NK-92 (cell line): ENCODE data around the gene CACNA2D1.

Source experiments
- DNase-seq: peaks from one replicate; lab custom pipeline; 2025; ENCODE audit not compliant: unreplicated experiment; lab: John Stamatoyannopoulos, UW

Gene CACNA2D1

GRCh38 chr7:82126576-82126975 is 317.0 kb downstream of the CACNA2D1 start:
- DNase-seq, result no peak

DNA sequence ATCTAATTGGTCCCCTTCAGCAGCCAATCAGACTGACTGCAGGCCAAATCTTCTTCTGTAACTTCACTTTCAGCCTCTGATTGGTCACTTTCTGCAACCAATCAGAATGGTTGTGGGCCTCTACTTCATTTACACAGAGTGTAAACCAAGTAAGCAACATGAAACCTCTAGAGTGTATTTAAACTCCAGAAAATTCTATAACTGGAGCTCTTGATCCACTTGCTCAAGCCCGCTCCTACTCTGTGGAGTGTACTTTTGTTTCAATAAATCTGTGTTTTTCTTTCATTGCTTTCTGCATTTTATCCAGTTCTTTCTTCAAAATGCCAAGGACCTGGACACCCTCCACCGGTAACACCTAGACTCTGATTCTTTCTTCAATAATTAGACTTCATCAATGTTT is 319.1 kb downstream of the CACNA2D1 start:
- DNase-seq, result no peak

- DNase-seq, result no peak
Measured at GRCh38 chr7:82122275-82122674, 321.3 kb downstream of the CACNA2D1 start.

DNA sequence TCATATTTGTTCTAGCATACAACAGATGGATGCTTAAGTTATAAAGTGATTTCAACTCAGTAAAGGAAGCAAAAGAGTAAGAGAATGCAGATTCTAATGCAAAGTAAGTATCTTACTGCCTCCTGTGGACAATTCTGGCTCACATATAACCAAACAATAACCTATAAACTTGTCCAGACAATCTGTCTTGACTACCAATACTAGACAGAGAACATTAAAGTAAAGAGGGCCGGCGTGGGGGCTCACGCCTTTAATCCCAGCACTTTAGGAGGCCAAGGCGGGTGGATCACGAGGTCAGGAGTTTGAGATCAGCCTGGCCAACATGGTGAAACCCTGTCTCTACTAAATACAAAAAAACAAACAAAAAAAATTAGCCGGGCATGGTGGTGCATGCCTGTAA is 329.3 kb downstream of the CACNA2D1 start:
- no peak for DNase-seq

DNA sequence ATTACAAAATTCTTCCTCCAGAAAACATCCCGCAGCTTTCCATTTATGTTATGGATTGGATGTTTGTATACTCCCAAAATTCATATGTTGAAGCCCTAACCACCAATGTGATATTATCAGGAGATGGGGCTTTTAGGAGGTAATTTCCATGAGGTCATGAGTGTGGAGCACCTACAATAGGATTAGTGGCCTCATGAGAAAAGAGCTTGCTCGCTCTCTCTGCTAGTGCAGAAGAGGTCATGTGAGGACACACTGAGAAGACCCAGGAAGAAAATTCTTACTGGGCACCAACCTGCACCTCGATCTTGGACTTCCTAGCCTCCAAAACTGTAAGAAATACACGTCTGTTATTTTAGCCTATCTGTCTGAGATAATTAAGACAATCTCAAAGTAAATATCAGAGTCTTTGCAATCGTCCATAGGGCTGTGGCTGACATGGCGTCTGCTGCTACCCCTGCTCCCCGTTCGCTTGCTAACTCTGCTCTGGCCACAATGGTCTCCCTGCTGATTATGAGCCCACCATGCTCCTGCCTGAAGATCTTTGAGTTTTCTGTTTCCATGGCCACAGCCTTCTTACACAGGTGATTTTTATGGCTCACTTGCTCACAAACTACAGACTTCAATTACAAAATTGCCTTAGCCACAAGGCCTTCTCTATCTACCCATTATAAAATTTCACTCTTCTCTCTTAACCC is 333.3 kb downstream of the CACNA2D1 start:
- no peak for DNase-seq

DNA sequence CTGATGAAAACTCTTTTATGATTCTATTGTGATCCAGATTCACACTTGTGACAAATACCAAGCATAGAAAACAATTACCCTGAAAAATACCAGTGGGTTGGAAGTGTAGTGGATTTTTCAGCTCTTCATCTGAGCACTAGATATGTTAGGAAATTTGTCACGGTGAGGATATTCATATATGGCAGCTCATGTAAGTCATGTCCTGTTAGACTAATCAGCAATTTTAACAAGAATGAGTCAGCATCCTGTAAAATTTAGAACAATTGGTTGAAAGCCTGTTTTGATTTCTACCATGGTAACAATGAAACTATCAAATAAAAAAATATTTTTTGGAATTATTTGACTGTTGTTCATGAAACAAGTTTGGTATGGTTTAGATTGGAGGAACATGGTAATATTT is 334.3 kb downstream of the CACNA2D1 start:
- DNase-seq, result no peak

DNA sequence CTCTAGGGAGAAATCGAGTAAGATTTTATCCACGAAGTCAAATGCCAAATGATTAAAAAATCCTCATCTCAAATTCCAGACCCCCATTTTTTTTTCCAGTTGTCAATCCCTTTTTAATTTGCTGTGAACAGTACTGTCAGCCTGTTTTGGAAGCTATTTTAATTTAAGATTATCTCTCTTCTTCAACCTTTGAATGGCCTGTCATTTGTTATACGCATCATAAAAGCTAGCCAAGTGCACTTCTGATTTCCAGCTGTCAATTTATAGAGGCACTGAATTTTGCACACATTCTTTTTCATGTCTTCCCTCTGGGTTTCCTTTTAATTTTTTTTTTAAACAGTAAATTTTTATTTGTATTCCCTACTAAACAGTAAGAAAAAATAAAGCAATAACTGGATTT is 337.4 kb downstream of the CACNA2D1 start:
- no peak for DNase-seq

DNA sequence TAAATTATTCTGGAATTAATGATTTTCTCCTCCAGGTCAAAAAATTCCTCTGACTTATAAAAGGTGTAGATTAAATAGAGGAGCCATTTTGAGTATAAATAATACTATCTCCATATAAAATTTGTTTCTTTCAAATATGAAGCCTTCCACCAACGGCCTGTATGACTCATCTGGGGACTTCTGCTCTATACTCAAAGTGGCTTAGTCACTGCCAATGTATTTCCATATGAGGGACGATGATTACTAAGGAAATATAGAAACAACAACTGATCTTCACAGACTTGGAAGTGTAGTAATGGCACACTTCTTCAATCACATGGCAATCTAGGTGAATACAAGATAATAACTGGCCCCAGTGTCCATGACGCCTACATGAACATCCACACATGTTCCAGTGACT is 338.1 kb downstream of the CACNA2D1 start:
- DNase-seq, result no peak

DNA sequence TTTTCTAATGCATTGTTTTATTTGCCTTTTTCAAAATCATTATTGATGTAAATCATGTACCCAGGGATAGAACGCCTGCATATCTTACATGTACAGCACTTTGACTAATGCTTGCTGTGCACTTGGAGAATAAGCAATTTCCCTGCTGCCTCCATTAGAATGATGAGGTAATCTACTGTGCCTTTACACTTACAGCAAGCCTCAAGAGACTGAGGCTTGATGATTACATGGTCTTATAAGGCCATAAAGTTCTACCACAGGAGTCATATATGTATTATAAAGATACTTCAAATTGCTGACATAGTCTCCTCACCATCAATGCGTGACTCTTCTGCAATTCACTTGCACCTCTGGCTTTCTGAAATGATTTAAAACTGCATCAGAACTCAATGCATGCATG is 345.2 kb downstream of the CACNA2D1 start:
- no peak for DNase-seq

- no peak for DNase-seq
Measured at GRCh38 chr7:82091126-82091684, 352.4 kb downstream of the CACNA2D1 start.

DNA sequence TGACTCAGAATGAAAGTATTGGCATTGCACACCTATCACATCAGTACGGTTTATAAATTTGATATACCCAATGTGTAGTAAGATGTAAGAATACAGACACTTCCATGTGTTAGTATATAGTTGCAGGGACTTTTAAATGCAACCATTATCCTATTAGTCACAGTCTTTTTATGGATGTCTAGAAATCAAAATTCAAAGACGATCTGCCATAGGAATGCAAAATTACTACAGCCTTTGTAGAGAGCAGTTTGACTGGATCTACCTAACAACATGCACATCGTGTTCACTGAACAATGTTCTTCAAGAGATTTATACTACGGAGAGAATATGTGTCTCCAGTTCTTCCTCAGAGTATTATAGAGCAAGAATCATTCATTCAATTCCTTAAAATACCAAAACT is 356.5 kb downstream of the CACNA2D1 start:
- no peak for DNase-seq

DNA sequence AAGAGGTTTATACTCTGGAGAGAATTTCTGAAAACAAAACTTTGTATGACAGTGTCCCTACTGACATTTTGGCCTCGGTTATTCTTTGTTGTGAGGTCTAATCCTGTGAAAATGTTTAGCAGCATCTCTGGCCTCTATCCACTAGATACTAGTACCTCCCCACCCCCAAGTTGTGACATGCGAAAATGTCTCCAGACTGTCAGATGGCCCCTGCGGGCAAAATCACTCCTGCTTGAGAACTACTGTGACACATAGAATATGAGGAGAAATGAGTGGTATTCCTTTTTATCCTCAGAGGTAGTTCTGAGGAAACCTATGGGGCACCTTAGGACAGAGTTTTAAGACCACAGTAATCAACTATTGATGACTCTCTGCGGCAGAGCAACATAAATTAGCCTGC is 358.5 kb downstream of the CACNA2D1 start:
- DNase-seq, result no peak

DNA sequence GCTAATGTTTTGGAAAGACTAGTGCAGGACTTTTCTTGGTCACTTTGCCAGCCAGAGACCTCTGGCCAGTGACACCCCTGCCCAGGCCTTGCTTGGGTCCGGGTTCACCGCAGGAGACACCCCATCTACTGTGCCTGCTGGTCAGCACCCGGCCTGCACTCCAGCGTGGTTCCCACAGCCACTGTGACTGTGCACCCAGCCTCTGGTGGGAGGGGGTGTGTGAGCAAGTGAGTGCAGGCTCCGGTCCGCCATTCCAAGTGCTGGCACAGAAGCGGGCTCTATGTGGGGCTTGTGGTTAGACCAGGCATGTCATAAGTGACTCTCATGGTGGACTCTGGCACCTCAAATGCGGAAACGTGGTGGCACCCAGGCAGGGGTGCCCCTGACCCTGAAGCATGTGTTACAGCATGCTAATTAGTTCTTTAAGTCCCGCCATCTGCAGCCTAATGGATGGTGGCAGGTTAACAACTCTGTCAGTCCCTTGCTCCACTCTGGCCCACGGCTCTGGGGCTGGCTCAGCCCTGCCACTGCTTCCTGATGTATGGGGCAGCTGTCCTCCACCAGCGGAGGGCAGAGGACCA is 361.8 kb downstream of the CACNA2D1 start:
- no peak for DNase-seq

DNA sequence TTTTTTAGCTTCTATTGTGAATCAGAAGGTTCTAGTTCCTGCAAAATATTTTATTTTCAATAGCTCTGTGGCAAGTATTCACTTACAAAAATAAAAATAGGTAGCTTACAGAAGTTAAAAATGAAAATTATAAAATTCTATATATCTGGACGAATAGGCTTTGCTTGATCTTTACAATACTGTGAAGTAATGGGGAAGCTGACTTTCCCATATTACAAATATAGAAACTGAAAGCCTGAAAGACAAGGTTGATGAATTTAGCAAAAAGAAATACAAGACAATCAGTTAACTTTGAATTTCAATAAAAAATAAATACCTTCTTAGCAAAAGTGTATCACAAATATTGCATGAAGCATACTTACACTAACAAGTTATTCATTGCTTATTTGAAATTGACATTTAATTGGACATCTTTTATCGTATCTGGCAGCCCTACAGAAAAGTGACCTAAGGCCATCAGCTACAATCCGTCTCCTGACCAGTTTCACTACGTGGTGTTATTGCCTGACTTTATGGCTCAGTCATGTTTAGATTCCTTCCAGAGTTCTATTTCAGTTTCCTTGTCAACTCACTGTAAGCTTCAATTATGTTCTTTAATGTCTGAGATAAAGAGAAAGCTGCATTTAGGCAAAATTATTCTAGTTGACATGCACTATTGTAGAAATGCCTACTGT is 363.2 kb downstream of the CACNA2D1 start:
- DNase-seq, result no peak

DNA sequence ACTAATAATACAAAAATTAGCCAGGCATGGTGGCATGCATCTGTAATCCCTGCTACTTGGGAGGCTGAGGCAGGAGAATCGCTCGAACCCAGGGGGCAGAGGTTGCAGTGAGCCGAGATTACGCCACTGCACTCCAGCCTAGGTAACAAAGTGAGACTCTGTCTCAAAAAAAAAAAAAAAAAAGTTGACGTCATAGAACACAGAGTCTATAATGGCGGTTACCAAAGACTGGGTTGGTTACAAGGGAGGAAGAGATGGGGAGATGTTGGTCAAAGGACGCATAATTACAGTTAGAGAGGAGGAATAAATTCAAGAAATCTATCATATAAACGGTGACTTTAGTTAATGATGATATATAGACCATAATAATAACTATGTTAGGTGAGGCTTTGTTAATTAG is 364.1 kb downstream of the CACNA2D1 start:
- DNase-seq, result no peak

DNA sequence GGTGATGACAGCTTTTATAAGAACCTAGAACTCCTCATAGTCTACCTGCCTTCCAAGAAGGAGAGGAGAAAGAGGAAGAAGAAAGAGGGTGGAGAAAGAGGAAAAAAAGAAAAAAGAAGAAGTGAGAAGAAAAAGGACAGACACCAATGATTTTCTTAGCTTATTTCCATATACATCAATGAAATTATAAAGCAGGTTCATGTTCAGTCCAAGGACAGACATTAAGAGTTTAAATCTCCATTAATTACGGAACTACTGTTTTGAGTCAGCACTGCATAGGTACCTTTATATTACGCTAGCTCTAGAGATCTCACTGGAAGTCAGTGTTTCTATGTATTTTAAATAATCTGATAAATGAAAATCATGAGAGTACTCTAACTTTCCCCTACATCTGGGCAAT is 364.8 kb downstream of the CACNA2D1 start:
- DNase-seq, result no peak

DNA sequence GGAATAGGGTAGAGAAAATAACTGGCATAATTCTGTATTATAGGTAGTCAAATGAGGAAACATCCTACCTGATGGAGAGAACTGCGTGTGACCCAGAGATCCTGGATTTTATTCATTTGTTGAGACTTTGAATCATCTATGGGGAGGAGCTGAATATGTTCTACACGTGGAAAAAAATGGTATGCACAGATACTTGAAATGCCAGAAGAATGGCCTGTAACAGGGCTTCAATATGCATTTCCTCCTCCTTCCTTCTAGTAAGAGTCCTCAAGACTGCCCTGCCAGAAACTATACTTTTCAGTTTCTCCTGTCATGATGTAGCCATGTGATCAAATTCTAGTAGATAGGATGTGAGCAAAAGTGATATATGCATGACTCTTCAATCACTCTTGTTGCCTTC is 372.1 kb downstream of the CACNA2D1 start:
- no peak for DNase-seq

DNA sequence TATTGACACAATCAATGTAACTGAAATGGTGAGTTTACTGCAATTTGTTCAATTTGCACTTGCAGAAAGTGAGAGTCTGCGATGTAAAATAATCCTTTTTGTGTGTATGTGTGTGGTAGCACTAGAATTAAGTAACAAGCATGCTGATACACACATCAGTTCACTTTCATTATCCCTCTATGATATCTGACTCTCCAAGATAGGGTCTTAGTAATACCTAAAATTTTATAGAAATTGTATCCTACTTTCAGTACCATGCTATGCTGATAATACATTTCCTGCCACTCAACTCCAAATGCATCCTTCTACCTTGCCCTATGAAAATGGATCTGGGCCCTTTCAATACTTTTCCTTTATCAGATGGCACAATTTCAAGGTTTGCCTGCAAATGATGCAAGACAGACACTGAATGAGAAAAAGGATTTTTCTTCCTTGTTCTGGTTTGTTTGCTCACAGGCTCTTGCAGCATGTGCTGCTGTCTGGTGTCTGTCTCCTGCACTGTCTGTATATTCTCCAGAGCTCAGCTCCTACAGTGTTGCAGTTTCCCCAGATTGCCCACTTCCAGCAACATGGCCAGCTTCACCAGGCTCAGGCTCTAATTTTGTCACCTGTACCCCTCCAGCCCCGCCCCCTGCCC is 375.8 kb downstream of the CACNA2D1 start:
- DNase-seq, result no peak

DNA sequence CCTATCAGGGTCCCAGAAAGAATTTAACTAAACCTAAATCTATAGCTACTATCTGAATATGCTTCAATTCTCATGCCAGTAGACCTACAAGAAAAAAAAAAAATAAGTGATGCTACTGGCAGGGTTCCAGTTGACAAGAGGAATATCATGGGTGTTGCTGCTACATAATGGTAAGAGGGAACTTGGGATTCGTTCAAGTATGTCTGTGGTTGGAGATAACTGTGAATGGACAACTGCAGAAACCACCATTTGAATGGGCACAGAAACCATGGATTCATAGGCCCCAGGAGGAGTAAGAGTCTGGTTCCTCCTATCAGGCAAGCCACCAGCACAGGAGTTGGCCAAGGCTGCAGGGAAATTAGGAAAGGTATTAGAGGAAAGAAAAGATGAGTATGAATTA is 386.1 kb downstream of the CACNA2D1 start:
- no peak for DNase-seq

DNA sequence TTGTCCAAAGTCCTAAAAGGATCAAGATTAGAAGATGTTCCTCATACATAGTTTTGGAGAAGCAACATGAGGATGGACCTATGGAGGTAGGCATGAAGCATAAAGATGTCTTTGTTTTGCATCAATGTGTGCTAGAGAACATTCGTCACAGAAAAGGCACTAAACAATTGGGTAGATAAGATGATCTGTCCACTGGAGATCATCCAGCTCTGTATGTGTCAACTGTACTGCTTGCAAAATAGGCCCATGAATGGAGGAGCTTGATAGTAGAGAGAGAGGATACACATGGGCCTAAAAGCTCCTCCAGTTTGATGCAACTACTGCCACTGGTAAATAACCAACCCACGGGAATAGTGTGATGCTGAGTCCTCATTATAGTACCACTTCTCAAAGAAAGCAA is 387.3 kb downstream of the CACNA2D1 start:
- DNase-seq, result no peak

GRCh38 chr7:82054544-82054943 is 389.0 kb downstream of the CACNA2D1 start:
- DNase-seq, result no peak
